Activated gamma-delta T cell (primary cell): ENCODE measurements around the gene CD38.
A peak's percentile ranks its signal among the peaks of the same experiment; 100 is the strongest.
"Not testable (repeated sequence)": the region's sequence is repeated elsewhere in the genome, so short reads cannot be mapped to it uniquely, and the experiment has no call there.

ENCODE experiments used
- DNase-seq: peaks from one replicate; lab custom pipeline; 2025; lab: John Stamatoyannopoulos, UW
- total RNA-seq, 2 donors: gene quantifications; one replicate each; lab custom pipeline; 2026; lab: John Stamatoyannopoulos, UW

Gene CD38
- total RNA-seq: 1.5 to 9.2 reads per million in 2 donors

- peak; percentile 19 for DNase-seq
Measured at GRCh38 chr4:15778289-15779241, at the start of gene CD38. Gene CD38 (plus strand): TSS chr4:15778328. CDS start chr4:15778415, 87 bp downstream.

GRCh38 chr4:15729910-15730533 lies 48.1 kb upstream of the CD38 start:
- no peak for DNase-seq

- DNase-seq: not testable (repeated sequence)
Measured at GRCh38 chr4:15733061-15733460, 45.1 kb upstream of the CD38 start.

GRCh38 chr4:15735536-15735935 lies 42.6 kb upstream of the CD38 start:
- DNase-seq: no peak

GRCh38 chr4:15736514-15737050 lies 41.5 kb upstream of the CD38 start:
- no peak for DNase-seq

GRCh38 chr4:15737255-15737654 lies 40.9 kb upstream of the CD38 start:
- no peak for DNase-seq

GRCh38 chr4:15738877-15739276 lies 39.3 kb upstream of the CD38 start:
- DNase-seq: no peak

GRCh38 chr4:15740764-15741404 lies 37.2 kb upstream of the CD38 start:
- DNase-seq: no peak

GRCh38 chr4:15742083-15742582 lies 36.0 kb upstream of the CD38 start:
- no peak for DNase-seq

GRCh38 chr4:15742637-15743036 lies 35.5 kb upstream of the CD38 start:
- DNase-seq: no peak

GRCh38 chr4:15744016-15744545 lies 34.0 kb upstream of the CD38 start:
- DNase-seq: no peak

- DNase-seq: no peak
Measured at GRCh38 chr4:15746110-15746509, 32.0 kb upstream of the CD38 start.

- no peak for DNase-seq
Measured at GRCh38 chr4:15749001-15749400, 29.1 kb upstream of the CD38 start.

GRCh38 chr4:15751153-15751552 lies 27.0 kb upstream of the CD38 start:
- no peak for DNase-seq

GRCh38 chr4:15753081-15753480 lies 25.0 kb upstream of the CD38 start:
- no peak for DNase-seq

- no peak for DNase-seq
Measured at GRCh38 chr4:15753786-15754185, 24.3 kb upstream of the CD38 start.

GRCh38 chr4:15754323-15754722 lies 23.8 kb upstream of the CD38 start:
- DNase-seq: no peak

- DNase-seq: no peak
Measured at GRCh38 chr4:15755321-15756155, 22.6 kb upstream of the CD38 start.

- no peak for DNase-seq
Measured at GRCh38 chr4:15756361-15756861, 21.7 kb upstream of the CD38 start.

GRCh38 chr4:15757054-15757453 lies 21.1 kb upstream of the CD38 start:
- DNase-seq: no peak

- no peak for DNase-seq
Measured at GRCh38 chr4:15758294-15758693, 19.8 kb upstream of the CD38 start.
